ENCODE data around the gene SYNJ1. TPM values are rescaled to one million over a fixed set of nuclear protein-coding genes. Genes with fewer than 3 reads are reported as not detected.
"Not testable (repeated sequence)": the region's sequence is repeated elsewhere in the genome, so short reads cannot be mapped to it uniquely, and the experiment has no call there.

Gene SYNJ1, protein sequence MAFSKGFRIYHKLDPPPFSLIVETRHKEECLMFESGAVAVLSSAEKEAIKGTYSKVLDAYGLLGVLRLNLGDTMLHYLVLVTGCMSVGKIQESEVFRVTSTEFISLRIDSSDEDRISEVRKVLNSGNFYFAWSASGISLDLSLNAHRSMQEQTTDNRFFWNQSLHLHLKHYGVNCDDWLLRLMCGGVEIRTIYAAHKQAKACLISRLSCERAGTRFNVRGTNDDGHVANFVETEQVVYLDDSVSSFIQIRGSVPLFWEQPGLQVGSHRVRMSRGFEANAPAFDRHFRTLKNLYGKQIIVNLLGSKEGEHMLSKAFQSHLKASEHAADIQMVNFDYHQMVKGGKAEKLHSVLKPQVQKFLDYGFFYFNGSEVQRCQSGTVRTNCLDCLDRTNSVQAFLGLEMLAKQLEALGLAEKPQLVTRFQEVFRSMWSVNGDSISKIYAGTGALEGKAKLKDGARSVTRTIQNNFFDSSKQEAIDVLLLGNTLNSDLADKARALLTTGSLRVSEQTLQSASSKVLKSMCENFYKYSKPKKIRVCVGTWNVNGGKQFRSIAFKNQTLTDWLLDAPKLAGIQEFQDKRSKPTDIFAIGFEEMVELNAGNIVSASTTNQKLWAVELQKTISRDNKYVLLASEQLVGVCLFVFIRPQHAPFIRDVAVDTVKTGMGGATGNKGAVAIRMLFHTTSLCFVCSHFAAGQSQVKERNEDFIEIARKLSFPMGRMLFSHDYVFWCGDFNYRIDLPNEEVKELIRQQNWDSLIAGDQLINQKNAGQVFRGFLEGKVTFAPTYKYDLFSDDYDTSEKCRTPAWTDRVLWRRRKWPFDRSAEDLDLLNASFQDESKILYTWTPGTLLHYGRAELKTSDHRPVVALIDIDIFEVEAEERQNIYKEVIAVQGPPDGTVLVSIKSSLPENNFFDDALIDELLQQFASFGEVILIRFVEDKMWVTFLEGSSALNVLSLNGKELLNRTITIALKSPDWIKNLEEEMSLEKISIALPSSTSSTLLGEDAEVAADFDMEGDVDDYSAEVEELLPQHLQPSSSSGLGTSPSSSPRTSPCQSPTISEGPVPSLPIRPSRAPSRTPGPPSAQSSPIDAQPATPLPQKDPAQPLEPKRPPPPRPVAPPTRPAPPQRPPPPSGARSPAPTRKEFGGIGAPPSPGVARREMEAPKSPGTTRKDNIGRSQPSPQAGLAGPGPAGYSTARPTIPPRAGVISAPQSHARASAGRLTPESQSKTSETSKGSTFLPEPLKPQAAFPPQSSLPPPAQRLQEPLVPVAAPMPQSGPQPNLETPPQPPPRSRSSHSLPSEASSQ (N-terminal part only)
- total RNA-seq, result 10 to 100 TPM; 18.7 to 21.8 TPM

GRCh38 chr21:32727687-32728455 is at the start of gene SYNJ1:
Gene SYNJ1 (minus strand): TSS chr21:32728013. CDS start chr21:32726895, 1,118 bp downstream.
- CTCF ChIA-PET, result interaction anchor here (1.0 to 3.8 kb wide), 6 partner anchors 13 to 44 kb away, joined by 3 to 20 read pairs (median 5); partner anchors contain the start of gene PAXBP1
- H3K4me1 Mint-ChIP-seq, result peaks cover 39% of the 10 kb centered on the region
- H3K27me3 Mint-ChIP-seq, result no peaks in the 10 kb centered on the region
- H3K36me3 Mint-ChIP-seq (ENCODE audit: low read depth), result peaks cover 21% of the 10 kb centered on the region
- peak; percentile 96 for DNase-seq
- peak within 1 kb of the TSS; percentile 96 for H3K4me3 Mint-ChIP-seq
- peak within 1 kb of the TSS; percentile 96 for H3K27ac Mint-ChIP-seq
- POLR2A ChIA-PET, result interaction anchor here (0.6 to 3.8 kb wide), 19 partner anchors 11 to 333 kb away, joined by 3 to 90 read pairs (median 7); partner anchors contain the start of genes CFAP298 and PAXBP1
- no peaks in the 10 kb centered on the region for H3K9me3 Mint-ChIP-seq

DNA sequence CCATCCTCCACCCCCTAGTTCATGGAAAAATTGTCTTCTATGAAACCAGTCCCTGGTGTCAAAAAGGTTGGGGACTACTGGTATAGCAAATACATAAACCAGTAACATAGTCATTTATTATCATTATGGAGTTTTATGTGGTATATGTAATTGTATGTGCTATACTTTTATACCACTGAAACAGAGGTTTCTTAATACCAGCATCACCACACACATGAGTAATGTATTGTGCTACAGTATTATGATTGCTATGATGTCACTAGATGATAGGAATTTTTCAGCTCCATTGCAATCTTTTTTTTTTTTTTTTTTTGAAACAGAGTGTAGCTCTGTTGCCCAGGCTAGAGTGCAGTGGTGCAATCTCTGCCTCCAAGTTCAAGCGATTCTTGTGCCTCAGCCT is 49.5 kb upstream of the SYNJ1 start:
- no peak for DNase-seq
- peaks cover 13% of the 10 kb centered on the region for H3K4me1 Mint-ChIP-seq
- H3K27ac Mint-ChIP-seq, result no peak overlapping the region
- ChIA-PET POLR2A (no interaction called here), CTCF (interaction anchor here (0.7 kb wide), 2 partner anchors 95 to 224 kb away, joined by 3 read pairs; no protein-coding TSS in a partner anchor)
- no peaks in the 10 kb centered on the region for H3K9me3 Mint-ChIP-seq
- H3K4me3 Mint-ChIP-seq, result no peak overlapping the region
- no peaks in the 10 kb centered on the region for H3K27me3 Mint-ChIP-seq
- H3K36me3 Mint-ChIP-seq (ENCODE audit: low read depth), result peaks cover 4% of the 10 kb centered on the region

GRCh38 chr21:32776743-32777142 is 48.9 kb upstream of the SYNJ1 start:
- POLR2A ChIA-PET, result interaction anchor here (1.5 kb wide), 1 partner anchor 767 kb away, joined by 3 read pairs; the partner anchor contains the start of gene SON
- no peak for DNase-seq

DNA sequence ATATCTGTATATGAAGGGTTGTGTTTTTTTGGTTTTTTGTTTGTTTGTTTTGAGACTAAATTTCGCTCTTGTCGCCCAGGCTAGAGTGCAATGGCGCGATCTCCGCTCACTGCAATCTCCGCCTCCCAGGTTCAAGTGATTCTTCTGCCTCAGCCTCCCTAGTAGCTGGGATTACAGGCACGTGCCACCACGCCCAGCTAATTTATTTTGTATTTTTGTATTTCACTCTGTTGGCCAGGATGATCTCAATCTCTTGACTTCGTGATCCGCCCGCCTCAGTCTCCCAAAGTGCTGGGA is 45.2 kb upstream of the SYNJ1 start:
- Mint-ChIP-seq H3K4me3 (peak overlapping the region; percentile 91), H3K4me1 (peaks cover 40% of the 10 kb centered on the region), H3K27ac (peak overlapping the region; percentile 96), H3K36me3 (ENCODE audit: low read depth) (peaks cover 26% of the 10 kb centered on the region)
- H3K27me3 Mint-ChIP-seq, DNase-seq, H3K9me3 Mint-ChIP-seq: not testable (repeated sequence)
- CTCF ChIA-PET, result interaction anchor here (0.5 to 2.5 kb wide), 2 partner anchors 45 to 1513 kb away, joined by 3 to 20 read pairs; partner anchors contain the start of gene SYNJ1
- POLR2A ChIA-PET, result interaction anchor here (0.8 to 3.9 kb wide), 8 partner anchors 16 to 771 kb away, joined by 3 to 90 read pairs (median 6); partner anchors contain the start of genes SON and SYNJ1

More at GRCh38 chr21:32776743-32777142, 48.9 kb upstream of the SYNJ1 start:
- Mint-ChIP-seq H3K4me1 (peaks cover 14% of the 10 kb centered on the region), H3K4me3 (no peak overlapping the region), H3K27me3 (no peaks in the 10 kb centered on the region), H3K27ac (no peak overlapping the region), H3K9me3 (no peaks in the 10 kb centered on the region), H3K36me3 (ENCODE audit: low read depth) (peaks cover 7% of the 10 kb centered on the region)
- CTCF ChIA-PET, result interaction anchor here (0.7 to 1.3 kb wide), 2 partner anchors 50 to 225 kb away, joined by 3 read pairs; no protein-coding TSS in a partner anchor

DNA sequence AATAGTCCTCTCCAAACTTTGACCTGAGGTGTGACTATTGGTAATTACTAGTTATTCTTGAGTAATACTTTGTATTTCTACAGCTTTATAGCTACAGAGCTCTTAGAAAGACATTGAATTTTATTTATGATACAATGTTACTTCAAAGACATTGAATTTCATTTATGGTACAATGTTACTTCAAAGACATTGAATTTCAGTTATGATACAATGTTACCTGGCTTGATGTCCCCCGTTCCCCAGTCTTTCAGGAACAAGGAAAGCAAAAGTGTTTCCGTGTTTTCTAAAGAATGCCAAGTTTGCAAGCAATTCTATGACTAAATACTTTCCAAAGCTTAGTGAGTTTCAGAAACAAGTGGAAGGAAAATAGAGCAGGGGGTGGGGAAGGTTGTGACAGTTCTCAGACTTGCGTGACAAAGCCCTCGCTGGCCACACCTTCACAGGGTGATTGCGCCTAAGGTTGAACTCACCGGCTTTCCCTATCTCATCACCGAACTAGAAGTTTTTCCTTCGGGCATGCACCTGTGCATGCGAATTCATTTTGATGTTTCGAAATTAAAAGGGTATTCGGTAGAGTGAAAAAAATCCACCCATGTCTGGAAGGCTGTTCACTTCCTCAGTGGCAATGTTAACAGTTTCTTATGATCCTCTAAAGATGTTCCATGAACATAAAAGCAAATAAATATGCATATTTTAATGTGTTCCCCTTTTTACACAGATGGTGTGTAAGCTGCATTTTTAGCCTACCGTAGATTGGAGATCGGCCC is 44.7 kb upstream of the SYNJ1 start:
- ChIA-PET POLR2A (interaction anchor here (0.6 to 3.9 kb wide), 16 partner anchors 10 to 771 kb away, joined by 3 to 90 read pairs (median 7); partner anchors contain the start of genes CFAP298, IFNAR1, SON and SYNJ1), CTCF (interaction anchor here (0.5 to 2.5 kb wide), 7 partner anchors 9 to 1512 kb away, joined by 3 to 20 read pairs (median 5); partner anchors contain the start of genes CFAP298 and SYNJ1)
- H3K27ac Mint-ChIP-seq, result peak overlapping the region; percentile 96
- peaks cover 3% of the 10 kb centered on the region for H3K27me3 Mint-ChIP-seq
- DNase-seq, result peak; percentile 65
- H3K36me3 Mint-ChIP-seq (ENCODE audit: low read depth), result peaks cover 31% of the 10 kb centered on the region
- H3K4me1 Mint-ChIP-seq, result peaks cover 45% of the 10 kb centered on the region
- H3K4me3 Mint-ChIP-seq, result peak overlapping the region; percentile 91
- H3K9me3 Mint-ChIP-seq, result no peaks in the 10 kb centered on the region

GRCh38 chr21:32770871-32771523 is 43.2 kb upstream of the SYNJ1 start:
- Mint-ChIP-seq H3K27ac (peak overlapping the region; percentile 85), H3K4me3 (peak overlapping the region; percentile 97), H3K27me3 (peaks cover 3% of the 10 kb centered on the region), H3K36me3 (ENCODE audit: low read depth) (peaks cover 46% of the 10 kb centered on the region), H3K9me3 (no peaks in the 10 kb centered on the region), H3K4me1 (peaks cover 57% of the 10 kb centered on the region)
- peak; percentile 69 for DNase-seq
- POLR2A ChIA-PET, result interaction anchor here (0.6 to 3.9 kb wide), 21 partner anchors 10 to 817 kb away, joined by 3 to 90 read pairs (median 5); partner anchors contain the start of genes CFAP298, DONSON, IFNAR1 and SON
- CTCF ChIA-PET, result interaction anchor here (0.6 to 2.5 kb wide), 17 partner anchors 8 to 379 kb away, joined by 3 to 20 read pairs (median 5); partner anchors contain the start of genes CFAP298 and SYNJ1

GRCh38 chr21:32768530-32768929 is 40.7 kb upstream of the SYNJ1 start:
- peak overlapping the region; percentile 6 for H3K4me3 Mint-ChIP-seq
- no peak overlapping the region for H3K27ac Mint-ChIP-seq
- DNase-seq, result no peak
- no peaks in the 10 kb centered on the region for H3K9me3 Mint-ChIP-seq
- H3K4me1 Mint-ChIP-seq, result peaks cover 70% of the 10 kb centered on the region
- peaks cover 65% of the 10 kb centered on the region for H3K36me3 Mint-ChIP-seq (ENCODE audit: low read depth)
- POLR2A ChIA-PET, result no interaction called here
- peaks cover 3% of the 10 kb centered on the region for H3K27me3 Mint-ChIP-seq
- CTCF ChIA-PET, result no interaction called here

- no peaks in the 10 kb centered on the region for H3K27me3 Mint-ChIP-seq
- H3K4me1 Mint-ChIP-seq, result peaks cover 53% of the 10 kb centered on the region
- CTCF ChIA-PET, result no interaction called here
- DNase-seq, result no peak
- POLR2A ChIA-PET, result interaction anchor here (0.8 to 1.5 kb wide), 2 partner anchors 37 to 38 kb away, joined by 3 to 8 read pairs; no protein-coding TSS in a partner anchor
- H3K4me3 Mint-ChIP-seq, result no peak overlapping the region
- no peak overlapping the region for H3K27ac Mint-ChIP-seq
- peaks cover 71% of the 10 kb centered on the region for H3K36me3 Mint-ChIP-seq (ENCODE audit: low read depth)
- H3K9me3 Mint-ChIP-seq, result no peaks in the 10 kb centered on the region
Observed at GRCh38 chr21:32765058-32765457, 37.2 kb upstream of the SYNJ1 start.

DNA sequence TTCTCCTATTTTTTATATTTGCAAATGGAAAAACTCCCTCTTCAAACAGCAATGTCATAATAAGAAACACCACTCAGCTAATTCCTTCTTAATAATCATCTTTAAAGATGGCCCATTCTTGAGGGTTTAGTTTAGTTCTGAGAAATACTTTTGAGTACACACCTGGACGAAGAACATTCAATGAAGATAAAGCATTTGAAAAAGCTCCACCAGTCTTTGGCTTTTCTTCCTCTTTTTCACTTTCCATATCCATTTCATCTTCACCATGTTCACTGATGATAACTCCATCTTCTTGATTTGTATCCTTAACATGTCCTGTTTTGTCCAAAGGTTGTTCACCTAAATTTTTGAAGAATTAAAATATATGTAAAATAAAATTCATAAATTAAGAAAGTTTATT is 36.4 kb upstream of the SYNJ1 start:
- H3K27ac Mint-ChIP-seq, result no peak overlapping the region
- no peaks in the 10 kb centered on the region for H3K27me3 Mint-ChIP-seq
- peaks cover 80% of the 10 kb centered on the region for H3K36me3 Mint-ChIP-seq (ENCODE audit: low read depth)
- POLR2A ChIA-PET, result interaction anchor here (0.8 to 1.5 kb wide), 2 partner anchors 36 to 37 kb away, joined by 3 to 8 read pairs; no protein-coding TSS in a partner anchor
- H3K4me3 Mint-ChIP-seq, result no peak overlapping the region
- CTCF ChIA-PET, result no interaction called here
- no peak for DNase-seq
- no peaks in the 10 kb centered on the region for H3K9me3 Mint-ChIP-seq
- peaks cover 45% of the 10 kb centered on the region for H3K4me1 Mint-ChIP-seq

DNA sequence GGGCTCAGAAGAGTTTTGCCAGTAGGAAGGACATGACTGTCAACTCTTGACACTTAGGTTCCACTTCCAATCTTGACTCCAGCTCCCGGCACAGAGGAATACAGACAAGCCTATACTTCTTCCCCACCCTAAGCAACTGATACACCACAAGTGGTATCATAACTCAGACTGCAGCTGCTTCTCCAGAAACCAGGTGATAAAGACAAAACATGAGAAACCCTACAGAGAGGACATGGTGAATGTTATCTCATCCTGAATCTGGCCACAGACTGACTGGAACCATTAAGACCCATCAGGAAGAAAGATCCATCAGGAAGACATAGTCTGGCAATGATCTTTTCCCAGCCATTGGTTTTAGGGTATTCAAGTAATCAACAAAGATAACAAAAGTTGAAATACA is 30.0 kb upstream of the SYNJ1 start:
- Mint-ChIP-seq H3K4me1 (peaks cover 10% of the 10 kb centered on the region), H3K27ac (no peak overlapping the region), H3K9me3 (no peaks in the 10 kb centered on the region), H3K4me3 (no peak overlapping the region), H3K27me3 (no peaks in the 10 kb centered on the region), H3K36me3 (ENCODE audit: low read depth) (peaks cover 66% of the 10 kb centered on the region)
- CTCF ChIA-PET, result no interaction called here
- DNase-seq, result no peak
- POLR2A ChIA-PET, result interaction anchor here (1.0 to 4.1 kb wide), 4 partner anchors 10 to 71 kb away, joined by 3 to 24 read pairs (median 4); partner anchors contain the start of genes PAXBP1 and SYNJ1

Measured in activated CD4-positive, alpha-beta memory T cell treated with anti-CD3 and anti-CD28 coated beads, Interleukin-2, amount 10 ng/mL, durations not matched to agents 7 days and 5 days (primary cell).